Ishikawa (cell line): Measurements from ENCODE around the gene CHAC1.

Source experiments
- CEBPB ChIP-seq: IDR thresholded peaks from 2 replicates; pipeline ENCODE4 v1.6.1; 2012
- CREB1 ChIP-seq: IDR thresholded peaks from 2 replicates; pipeline ENCODE4 v1.6.1; 2012; ENCODE audit warnings: low read depth
- EGR1 ChIP-seq: IDR thresholded peaks from 2 replicates; pipeline ENCODE4 v1.6.1; 2012
- EP300 ChIP-seq: IDR thresholded peaks from 2 replicates; pipeline ENCODE4 v1.6.1; 2012; ENCODE audit warnings: borderline replicate concordance
- FOXM1 ChIP-seq: IDR thresholded peaks from 2 replicates; pipeline ENCODE4 v1.6.1; 2012; ENCODE audit warnings: low read depth, borderline replicate concordance
- NFIC ChIP-seq: IDR thresholded peaks from 2 replicates; pipeline ENCODE4 v1.6.1; 2012
- RAD21 ChIP-seq: IDR thresholded peaks from 2 replicates; pipeline ENCODE4 v1.6.1; 2012; ENCODE audit warnings: low read depth
- REST ChIP-seq: IDR thresholded peaks from 2 replicates; pipeline ENCODE4 v1.6.1; 2012; ENCODE audit warnings: low read depth, mild to moderate bottlenecking
- TAF1 ChIP-seq: IDR thresholded peaks from 2 replicates; pipeline ENCODE4 v1.6.1; 2012; ENCODE audit warnings: low read depth, mild to moderate bottlenecking
- TCF12 ChIP-seq: IDR thresholded peaks from 2 replicates; pipeline ENCODE4 v1.6.1; 2012; ENCODE audit warnings: low read depth
- TEAD4 ChIP-seq: IDR thresholded peaks from 2 replicates; pipeline ENCODE4 v1.6.1; 2012
- YY1 ChIP-seq: IDR thresholded peaks from 2 replicates; pipeline ENCODE4 v1.6.1; 2012; ENCODE audit warnings: low read depth
- ZBTB7A ChIP-seq: IDR thresholded peaks from 2 replicates; pipeline ENCODE4 v1.6.1; 2012; ENCODE audit warnings: low read depth
- TF ChIP-seq, protein P1 (sequence below): IDR thresholded peaks from 2 replicates; pipeline ENCODE4 v1.6.1; 2012
- TF ChIP-seq, protein P2 (sequence below): IDR thresholded peaks from 2 replicates; pipeline ENCODE4 v1.6.1; 2012

The CHAC1 gene

GRCh38 chr15:40988156-40988555 lies 34.9 kb downstream of the CHAC1 start:
- TF ChIP-seq REST, result no peak
- no peak for TF ChIP-seq CEBPB
- no peak for TF ChIP-seq TAF1
- TF ChIP-seq TEAD4, result no peak
- TF ChIP-seq ZBTB7A, result no peak
- TF ChIP-seq FOXM1, result no peak
- TF ChIP-seq NFIC, result no peak
- TF ChIP-seq RAD21, result no peak
- no peak for TF ChIP-seq CREB1
- TF ChIP-seq, protein P1, sequence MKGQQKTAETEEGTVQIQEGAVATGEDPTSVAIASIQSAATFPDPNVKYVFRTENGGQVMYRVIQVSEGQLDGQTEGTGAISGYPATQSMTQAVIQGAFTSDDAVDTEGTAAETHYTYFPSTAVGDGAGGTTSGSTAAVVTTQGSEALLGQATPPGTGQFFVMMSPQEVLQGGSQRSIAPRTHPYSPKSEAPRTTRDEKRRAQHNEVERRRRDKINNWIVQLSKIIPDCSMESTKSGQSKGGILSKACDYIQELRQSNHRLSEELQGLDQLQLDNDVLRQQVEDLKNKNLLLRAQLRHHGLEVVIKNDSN, result no peak
- no peak for TF ChIP-seq EGR1
- TF ChIP-seq, protein P2, sequence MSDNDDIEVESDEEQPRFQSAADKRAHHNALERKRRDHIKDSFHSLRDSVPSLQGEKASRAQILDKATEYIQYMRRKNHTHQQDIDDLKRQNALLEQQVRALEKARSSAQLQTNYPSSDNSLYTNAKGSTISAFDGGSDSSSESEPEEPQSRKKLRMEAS, result no peak
- no peak for TF ChIP-seq TCF12
- TF ChIP-seq EP300, result no peak
- TF ChIP-seq YY1, result no peak

GRCh38 chr15:40990080-40990479 lies 36.8 kb downstream of the CHAC1 start:
- TF ChIP-seq RAD21 (no peak), EGR1 (no peak), YY1 (no peak), EP300 (no peak), TEAD4 (no peak), CREB1 (no peak), CEBPB (no peak), TCF12 (no peak), FOXM1 (no peak), REST (no peak), TAF1 (no peak), NFIC (no peak), ZBTB7A (no peak)
- TF ChIP-seq, protein P1, result no peak
- TF ChIP-seq, protein P2, result no peak

DNA sequence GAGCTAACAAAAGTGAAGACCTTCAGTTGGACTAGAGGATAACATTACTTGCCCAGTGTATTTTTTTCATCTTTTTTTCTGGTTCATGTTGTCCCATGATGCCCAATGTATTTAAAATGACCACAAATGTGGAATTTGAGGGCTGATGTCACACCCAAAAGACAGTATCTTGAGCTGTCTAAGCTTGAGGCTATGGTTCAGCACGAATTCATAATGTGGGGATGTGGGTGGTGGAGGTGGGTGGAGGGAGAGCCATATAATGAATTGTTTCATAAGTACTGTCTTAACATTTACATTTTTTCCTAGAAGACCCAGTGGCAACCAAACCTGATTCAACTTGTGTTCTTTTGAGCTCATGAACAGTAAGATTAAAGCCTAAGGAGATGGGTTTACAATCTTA lies 37.5 kb downstream of the CHAC1 start:
- TF ChIP-seq TCF12 (no peak), EP300 (no peak)

DNA sequence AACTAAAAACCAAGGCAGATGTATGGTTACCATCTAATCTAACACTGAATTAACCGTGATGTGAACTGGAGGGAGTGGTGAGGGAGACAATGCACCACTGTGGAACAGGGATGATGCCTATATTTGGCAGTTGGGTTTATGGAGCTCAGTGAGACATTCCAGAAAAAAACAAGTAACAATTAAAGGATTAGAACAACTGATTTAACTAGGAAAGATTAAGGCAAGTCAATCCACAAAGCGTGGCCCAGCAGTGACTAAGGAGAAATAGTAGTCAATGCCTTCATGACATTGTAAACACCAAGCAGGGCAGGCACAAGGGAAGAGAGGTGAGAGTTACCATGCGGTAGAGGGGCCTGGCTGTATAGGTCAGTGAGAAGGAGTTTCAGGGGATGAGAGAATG lies 38.1 kb downstream of the CHAC1 start:
- TF ChIP-seq CREB1 (no peak), TCF12 (no peak), ZBTB7A (no peak), CEBPB (no peak), TEAD4 (no peak), YY1 (no peak), EGR1 (no peak), TAF1 (no peak), NFIC (no peak), RAD21 (no peak), FOXM1 (no peak), REST (no peak)
- TF ChIP-seq, protein P2, result no peak

DNA sequence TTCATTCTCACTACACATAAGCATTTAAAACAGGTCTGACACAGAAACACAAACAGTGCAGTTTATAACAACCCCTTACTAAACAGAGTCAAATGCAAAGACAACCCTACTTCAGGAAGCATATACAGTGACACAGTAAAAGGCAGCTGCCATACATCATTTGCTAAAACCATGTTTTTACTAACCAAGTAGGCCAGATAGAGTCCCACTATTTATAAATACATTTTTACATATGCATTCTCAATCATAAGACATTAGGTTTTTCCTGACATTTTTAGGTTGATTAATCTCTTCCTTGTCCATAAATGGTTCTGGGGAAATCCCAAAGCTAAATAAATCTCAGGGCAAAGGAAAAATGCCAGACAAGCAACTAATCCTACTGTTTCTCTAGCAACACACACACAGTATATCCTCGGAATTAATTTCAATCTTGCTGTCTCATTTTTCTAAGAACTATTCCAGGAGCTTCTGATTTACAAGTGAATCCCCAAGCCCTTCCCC lies 39.0 kb downstream of the CHAC1 start:
- no peak for TF ChIP-seq CEBPB
- no peak for TF ChIP-seq CREB1
- no peak for TF ChIP-seq NFIC
- no peak for TF ChIP-seq YY1
- TF ChIP-seq, protein P2, result no peak
- no peak for TF ChIP-seq EP300
- TF ChIP-seq ZBTB7A, result no peak
- TF ChIP-seq TEAD4, result no peak
- no peak for TF ChIP-seq REST
- TF ChIP-seq, protein P1, result no peak
- no peak for TF ChIP-seq EGR1
- no peak for TF ChIP-seq RAD21
- no peak for TF ChIP-seq TAF1
- TF ChIP-seq TCF12, result no peak
- no peak for TF ChIP-seq FOXM1
